Neural progenitor cell (in vitro differentiated cells): ENCODE measurements around the gene TWF1. TPM values are rescaled to one million over a fixed set of nuclear protein-coding genes. Genes with fewer than 3 reads are reported as not detected.

Experiments used
- DNase-seq: peaks from one replicate; pipeline ENCODE4 v3.0.0-alpha.2; 2016; ENCODE audit warnings: low spot score
- H2AFZ ChIP-seq: fragments of 200-600 bp; sonication (generic); replicated peaks from 2 replicates; pipeline ENCODE4 v1.6.1; 2016; ENCODE audit warnings: antibody characterized with exemption
- H3F3A ChIP-seq: fragments of 200-600 bp; sonication (generic); 2 replicates; pipeline ENCODE4 v1.6.1; 2016; ENCODE audit warnings: antibody characterized with exemption, low read depth
- H3K27ac ChIP-seq: fragments of 200-600 bp; sonication (generic); 2 replicates; pipeline ENCODE4 v1.5.1; 2016; ENCODE audit warnings: mild to moderate bottlenecking
- H3K27me3 ChIP-seq: fragments of 200-600 bp; sonication (generic); 2 replicates; pipeline ENCODE4 v1.6.1; 2016; ENCODE audit warnings: mild to moderate bottlenecking, moderate library complexity
- H3K36me3 ChIP-seq: fragments of 200-600 bp; sonication (generic); 2 replicates; pipeline ENCODE4 v1.5.1; 2016
- H3K4me1 ChIP-seq: fragments of 200-600 bp; sonication (generic); 2 replicates; pipeline ENCODE4 v1.6.1; 2016; ENCODE audit warnings: mixed run types
- H3K4me2 ChIP-seq: fragments of 200-600 bp; sonication (generic); 2 replicates; pipeline ENCODE4 v1.6.1; 2016
- H3K4me3 ChIP-seq: fragments of 200-600 bp; sonication (generic); 2 replicates; pipeline ENCODE4 v1.5.1; 2016
- H3K79me2 ChIP-seq: fragments of 200-600 bp; sonication (generic); 2 replicates; pipeline ENCODE4 v1.6.1; 2016; ENCODE audit warnings: low read depth
- H3K9ac ChIP-seq: fragments of 200-600 bp; sonication (generic); 2 replicates; pipeline ENCODE4 v1.6.1; 2016
- H3K9me3 ChIP-seq: fragments of 200-600 bp; sonication (generic); 2 replicates; pipeline ENCODE4 v1.5.1; 2016; ENCODE audit warnings: low read depth
- H4K20me1 ChIP-seq: fragments of 200-600 bp; sonication (generic); 2 replicates; pipeline ENCODE4 v1.6.1; 2016; ENCODE audit warnings: low read depth
- H3K27ac Mint-ChIP-seq: 3 replicates; pipeline ENCODE4 v1.8.0; 2021; ENCODE audit warnings: mixed read lengths
- H3K27me3 Mint-ChIP-seq: 2 replicates; pipeline ENCODE4 v1.8.0; 2022; ENCODE audit warnings: low read depth, mild to moderate bottlenecking, inconsistent platforms, moderate library complexity, mixed read lengths; ENCODE audit not compliant: insufficient read depth
- H3K36me3 Mint-ChIP-seq: 3 replicates; pipeline ENCODE4 v1.8.0; 2021; ENCODE audit warnings: mixed read lengths
- H3K4me1 Mint-ChIP-seq: 3 replicates; pipeline ENCODE4 v1.8.0; 2021; ENCODE audit warnings: mixed read lengths
- H3K4me3 Mint-ChIP-seq: 3 replicates; pipeline ENCODE4 v1.8.0; 2021; ENCODE audit warnings: mild to moderate bottlenecking, moderate library complexity, mixed read lengths
- H3K9me3 Mint-ChIP-seq: 3 replicates; pipeline ENCODE4 v1.8.0; 2020; ENCODE audit warnings: mixed read lengths
- CTCF ChIP-seq: fragments of 200-600 bp; sonication (generic); IDR thresholded peaks from 2 replicates; pipeline ENCODE4 v1.5.1; 2017; ENCODE audit warnings: antibody characterized with exemption, mild to moderate bottlenecking
- EZH2 ChIP-seq: fragments of 200-600 bp; sonication (generic); IDR thresholded peaks from 2 replicates; pipeline ENCODE4 v1.6.1; 2017; ENCODE audit warnings: antibody characterized with exemption, mild to moderate bottlenecking, moderate library complexity
- EZH2phosphoT487 ChIP-seq: fragments of 200-600 bp; sonication (generic); IDR thresholded peaks from 2 replicates; pipeline ENCODE4 v1.6.1; 2017; ENCODE audit warnings: antibody characterized with exemption
- total RNA-seq: library from RNA; depleted of rRNA; stranded (reverse); fragments of >200 nt; gene quantifications from 2 replicates; pipeline ENCODE4 v1.2.3, GENCODE V29; 2015; ENCODE audit warnings: low replicate concordance

The TWF1 gene
- total RNA-seq, 1 donor from 2014 or later, result 69.2 TPM

GRCh38 chr12:43812926-43813325 lies 6.8 kb upstream of the TWF1 start:
- H3F3A ChIP-seq, result no peaks in the 10 kb centered on the region
- no peak overlapping the region for H2AFZ ChIP-seq
- H3K27me3 Mint-ChIP-seq, result no peaks in the 10 kb centered on the region
- no peaks in the 10 kb centered on the region for H3K9me3 Mint-ChIP-seq
- H3K9ac ChIP-seq, result no peak overlapping the region
- no peak overlapping the region for H3K4me2 ChIP-seq
- no peaks in the 10 kb centered on the region for H3K4me1 ChIP-seq
- no peak for TF ChIP-seq EZH2
- no peak for TF ChIP-seq CTCF
- TF ChIP-seq EZH2phosphoT487, result no peak
- H3K36me3 Mint-ChIP-seq, result no peaks in the 10 kb centered on the region
- H3K4me3 Mint-ChIP-seq, result no peak overlapping the region
- H3K79me2 ChIP-seq, result no peaks in the 10 kb centered on the region
- no peaks in the 10 kb centered on the region for H3K27me3 ChIP-seq
- H3K27ac ChIP-seq, result no peak overlapping the region
- no peak for DNase-seq
- no peak overlapping the region for H3K4me3 ChIP-seq
- no peaks in the 10 kb centered on the region for H3K9me3 ChIP-seq
- H4K20me1 ChIP-seq, result no peaks in the 10 kb centered on the region
- no peak overlapping the region for H3K27ac Mint-ChIP-seq
- no peaks in the 10 kb centered on the region for H3K36me3 ChIP-seq
- no peaks in the 10 kb centered on the region for H3K4me1 Mint-ChIP-seq

GRCh38 chr12:43812057-43812456 lies 5.9 kb upstream of the TWF1 start:
- H3K4me1 ChIP-seq, result no peaks in the 10 kb centered on the region
- Mint-ChIP-seq H3K27ac (no peak overlapping the region), H3K4me1 (peaks cover 5% of the 10 kb centered on the region), H3K36me3 (no peaks in the 10 kb centered on the region), H3K4me3 (no peak overlapping the region), H3K9me3 (no peaks in the 10 kb centered on the region), H3K27me3 (no peaks in the 10 kb centered on the region)
- H3K36me3 ChIP-seq, result no peaks in the 10 kb centered on the region
- H2AFZ ChIP-seq, result no peak overlapping the region
- no peak for DNase-seq
- H3K9ac ChIP-seq, result no peak overlapping the region
- no peaks in the 10 kb centered on the region for H4K20me1 ChIP-seq
- TF ChIP-seq EZH2phosphoT487 (no peak), CTCF (no peak), EZH2 (no peak)
- no peak overlapping the region for H3K4me2 ChIP-seq
- no peak overlapping the region for H3K4me3 ChIP-seq
- no peaks in the 10 kb centered on the region for H3K9me3 ChIP-seq
- no peaks in the 10 kb centered on the region for H3K27me3 ChIP-seq
- H3K27ac ChIP-seq, result no peak overlapping the region
- peaks cover 3% of the 10 kb centered on the region for H3F3A ChIP-seq
- no peaks in the 10 kb centered on the region for H3K79me2 ChIP-seq

- no peaks in the 10 kb centered on the region for H3K27me3 ChIP-seq
- Mint-ChIP-seq H3K27ac (peak overlapping the region; percentile 50), H3K27me3 (peaks cover 3% of the 10 kb centered on the region), H3K9me3 (no peaks in the 10 kb centered on the region), H3K4me1 (peaks cover 22% of the 10 kb centered on the region), H3K4me3 (peak overlapping the region; percentile 100), H3K36me3 (peaks cover 2% of the 10 kb centered on the region)
- TF ChIP-seq CTCF, result no peak
- TF ChIP-seq EZH2, result no peak
- no peak for TF ChIP-seq EZH2phosphoT487
- H3K9me3 ChIP-seq, result no peaks in the 10 kb centered on the region
- H3K27ac ChIP-seq, result no peak overlapping the region
- DNase-seq, result no peak
- H3K36me3 ChIP-seq, result no peaks in the 10 kb centered on the region
- peaks cover 10% of the 10 kb centered on the region for H3K4me1 ChIP-seq
- H2AFZ ChIP-seq, result peak overlapping the region; percentile 94
- H3K79me2 ChIP-seq, result peaks cover 37% of the 10 kb centered on the region
- no peaks in the 10 kb centered on the region for H4K20me1 ChIP-seq
- H3K9ac ChIP-seq, result no peak overlapping the region
- no peak overlapping the region for H3K4me3 ChIP-seq
- peak overlapping the region; percentile 91 for H3K4me2 ChIP-seq
- peaks cover 18% of the 10 kb centered on the region for H3F3A ChIP-seq
Observed at GRCh38 chr12:43807386-43807785, 1.3 kb upstream of the TWF1 start.

DNA sequence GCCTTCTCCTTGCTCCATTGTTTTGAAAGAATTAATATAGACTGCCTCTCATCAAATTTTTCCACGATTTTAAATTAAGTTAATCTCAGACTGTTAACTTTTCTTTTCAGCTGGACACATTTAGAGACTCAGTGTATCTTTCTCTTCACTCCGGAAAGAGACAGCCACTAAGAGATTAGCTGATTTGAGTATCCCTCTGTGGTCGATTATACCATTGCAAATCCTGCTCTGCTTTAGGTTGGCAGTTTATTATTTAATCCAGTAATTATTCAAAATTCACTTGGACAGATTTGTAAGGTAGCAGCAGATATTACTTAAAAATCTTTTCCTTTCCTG lies 588 bp upstream of the TWF1 start:
- peaks cover 37% of the 10 kb centered on the region for H3K79me2 ChIP-seq
- peak overlapping the region; percentile 87 for H3K4me3 ChIP-seq
- H3K9me3 Mint-ChIP-seq, result no peaks in the 10 kb centered on the region
- peaks cover 2% of the 10 kb centered on the region for H3K36me3 Mint-ChIP-seq
- H3K9me3 ChIP-seq, result no peaks in the 10 kb centered on the region
- H3K4me1 ChIP-seq, result peaks cover 10% of the 10 kb centered on the region
- peaks cover 18% of the 10 kb centered on the region for H3F3A ChIP-seq
- TF ChIP-seq EZH2phosphoT487 (no peak), CTCF (no peak), EZH2 (no peak)
- peak overlapping the region; percentile 91 for H3K4me2 ChIP-seq
- H3K9ac ChIP-seq, result peak overlapping the region; percentile 94
- no peak for DNase-seq
- H3K27me3 ChIP-seq, result no peaks in the 10 kb centered on the region
- peaks cover 3% of the 10 kb centered on the region for H3K27me3 Mint-ChIP-seq
- H3K27ac Mint-ChIP-seq, result peak overlapping the region; percentile 100
- peak overlapping the region; percentile 94 for H2AFZ ChIP-seq
- H3K4me1 Mint-ChIP-seq, result peaks cover 22% of the 10 kb centered on the region
- H3K27ac ChIP-seq, result peak overlapping the region; percentile 98
- no peaks in the 10 kb centered on the region for H3K36me3 ChIP-seq
- H3K4me3 Mint-ChIP-seq, result peak overlapping the region; percentile 100
- H4K20me1 ChIP-seq, result no peaks in the 10 kb centered on the region
